Thymus (tissue), 11 donors: ENCODE measurements around the gene MYO15B. TPM values are rescaled to one million over a fixed set of nuclear protein-coding genes. Genes with fewer than 3 reads are reported as not detected.

Source experiments
- DNase-seq, 9 donors: peaks; one replicate each; pipeline ENCODE4 v3.0.0-alpha.2; 2013; ENCODE audit warnings: low spot score in 9 of 9, low read depth in 6 of 9, missing footprints in 1 of 9
- H3K27ac ChIP-seq, 2 donors: one replicate each; pipeline ENCODE4 v1.5.1; 2013; ENCODE audit warnings: control low read depth in 1 of 2, low read depth in 1 of 2, low read length in 1 of 2, mild to moderate bottlenecking in 1 of 2, moderate library complexity in 1 of 2
- H3K27me3 ChIP-seq, 2 donors: one replicate each; pipeline ENCODE4 v1.5.1; 2013; ENCODE audit warnings: low read length in 1 of 2; ENCODE audit not compliant: control insufficient read depth in 2 of 2, insufficient read depth in 1 of 2
- H3K36me3 ChIP-seq, 2 donors: one replicate each; pipeline ENCODE4 v1.5.1; 2013; ENCODE audit warnings: low read length in 1 of 2, mild to moderate bottlenecking in 1 of 2, moderate library complexity in 1 of 2; ENCODE audit not compliant: control insufficient read depth in 2 of 2, insufficient read depth in 2 of 2
- H3K4me1 ChIP-seq, 2 donors: one replicate each; pipeline ENCODE4 v1.5.1; 2013; ENCODE audit warnings: low read length in 2 of 2; ENCODE audit not compliant: control insufficient read depth in 2 of 2, insufficient read depth in 2 of 2
- H3K4me3 ChIP-seq, 2 donors: one replicate each; pipeline ENCODE4 v1.5.1; 2013; ENCODE audit warnings: low read length in 2 of 2, control low read depth in 1 of 2, mild to moderate bottlenecking in 1 of 2
- H3K9me3 ChIP-seq, 2 donors: one replicate each; pipeline ENCODE4 v1.5.1; 2013; ENCODE audit warnings: low read length in 1 of 2, mild to moderate bottlenecking in 1 of 2; ENCODE audit not compliant: control insufficient read depth in 2 of 2, insufficient read depth in 1 of 2
- WGBS: extraction: QIAGEN DNeasy Blood & Tissue Kit; methylation state at CpG from one replicate; pipeline ENCODE4 v1.1.7; 2013; 5-methylcytosine and 5-hydroxymethylcytosine counted together
- polyA plus RNA-seq: library from polyadenylated mRNA; stranded (reverse); fragments of 200-250 nt; gene quantifications from one replicate; pipeline ENCODE4 v1.2.3, GENCODE V29; 2013
- total RNA-seq: library from RNA; stranded (reverse); fragments of 120-200 nt; gene quantifications from one replicate; pipeline ENCODE4 v1.2.4, GENCODE V29; 2013
- donor health status: healthy.

MYO15B gene
- total and polyA plus RNA-seq, 2 donors: 31.3 to 448 TPM

- no peak for DNase-seq
- Histone ChIP-seq H3K36me3 (peaks cover 39 to 41% of the 10 kb centered on the region in 2 donors), H3K9me3 (peaks cover 0 to 5% of the 10 kb centered on the region in 2 donors), H3K27me3 (no peaks in the 10 kb centered on the region), H3K4me3 (no peak overlapping the region), H3K4me1 (peaks cover 0 to 7% of the 10 kb centered on the region in 2 donors), H3K27ac (no peak overlapping the region)
- WGBS: 97% methylated on average over 5 of the region's 5 CpGs
Observed at GRCh38 chr17:75652341-75652740, 64.7 kb downstream of the MYO15B start.

GRCh38 chr17:75652934-75653549 lies 65.4 kb downstream of the MYO15B start:
- Histone ChIP-seq H3K27me3 (no peaks in the 10 kb centered on the region), H3K9me3 (peaks cover 0 to 5% of the 10 kb centered on the region in 2 donors), H3K36me3 (peaks cover 37 to 42% of the 10 kb centered on the region in 2 donors), H3K27ac (no peak overlapping the region), H3K4me3 (no peak overlapping the region), H3K4me1 (peaks cover 0 to 7% of the 10 kb centered on the region in 2 donors)
- peak in 7 of 9 donors; percentile 26 to 70 (median 47) for DNase-seq
- 62% methylated on average over 6 of the region's 6 CpGs for whole genome bisulfite sequencing

- peaks cover 37 to 44% of the 10 kb centered on the region in 2 donors for H3K36me3 ChIP-seq
- WGBS: 95% methylated on average over 2 of the region's 2 CpGs
Observed at GRCh38 chr17:75654176-75654575, 66.6 kb downstream of the MYO15B start.

GRCh38 chr17:75658237-75658636 lies 70.6 kb downstream of the MYO15B start:
- H3K4me1 ChIP-seq: no peaks in the 10 kb centered on the region
- peaks cover 36 to 43% of the 10 kb centered on the region in 2 donors for H3K36me3 ChIP-seq
- no peaks in the 10 kb centered on the region for H3K9me3 ChIP-seq
- 98% methylated on average over 5 of the region's 5 CpGs for WGBS
- no peak overlapping the region for H3K27ac ChIP-seq
- H3K4me3 ChIP-seq: no peak overlapping the region
- H3K27me3 ChIP-seq: no peaks in the 10 kb centered on the region
- no peak for DNase-seq

More at GRCh38 chr17:75654176-75654575, 66.6 kb downstream of the MYO15B start:
- H3K4me3 ChIP-seq: no peak overlapping the region
- H3K4me1 ChIP-seq: peaks cover 0 to 7% of the 10 kb centered on the region in 2 donors
- DNase-seq: no peak
- H3K27ac ChIP-seq: no peak overlapping the region
- H3K9me3 ChIP-seq: peaks cover 0 to 5% of the 10 kb centered on the region in 2 donors
- H3K27me3 ChIP-seq: no peaks in the 10 kb centered on the region

- peaks cover 4 to 6% of the 10 kb centered on the region in 2 donors for H3K4me1 ChIP-seq
- H3K27ac ChIP-seq: no peak overlapping the region
- H3K27me3 ChIP-seq: no peaks in the 10 kb centered on the region
- H3K36me3 ChIP-seq: peaks cover 29 to 48% of the 10 kb centered on the region in 2 donors
- no peak overlapping the region for H3K4me3 ChIP-seq
- H3K9me3 ChIP-seq: no peaks in the 10 kb centered on the region
- DNase-seq: no peak
- WGBS: 97% methylated on average over 4 of the region's 4 CpGs
Observed at GRCh38 chr17:75661531-75661930, 73.9 kb downstream of the MYO15B start.

GRCh38 chr17:75662511-75662910 lies 74.9 kb downstream of the MYO15B start:
- over 99% methylated on average over 9 of the region's 9 CpGs for WGBS
- Histone ChIP-seq H3K4me3 (no peak overlapping the region), H3K27ac (no peak overlapping the region), H3K36me3 (peaks cover 21 to 40% of the 10 kb centered on the region in 2 donors), H3K27me3 (no peaks in the 10 kb centered on the region), H3K9me3 (no peaks in the 10 kb centered on the region), H3K4me1 (peaks cover 7% of the 10 kb centered on the region in 2 donors)
- DNase-seq: no peak

GRCh38 chr17:75664099-75664549 lies 76.5 kb downstream of the MYO15B start:
- WGBS: 80% methylated on average over 3 of the region's 3 CpGs
- Histone ChIP-seq H3K27ac (no peak overlapping the region), H3K9me3 (no peaks in the 10 kb centered on the region), H3K4me1 (peaks cover 14 to 18% of the 10 kb centered on the region in 2 donors), H3K4me3 (no peak overlapping the region), H3K36me3 (peaks cover 21 to 42% of the 10 kb centered on the region in 2 donors), H3K27me3 (no peaks in the 10 kb centered on the region)
- DNase-seq: no peak

GRCh38 chr17:75665981-75666380 lies 78.4 kb downstream of the MYO15B start:
- peaks cover 17 to 47% of the 10 kb centered on the region in 2 donors for H3K36me3 ChIP-seq
- H3K27me3 ChIP-seq: no peaks in the 10 kb centered on the region
- H3K4me3 ChIP-seq: peak overlapping the region in 1 of 2 donors; percentile 98
- 92% methylated on average over 10 of the region's 10 CpGs for WGBS
- no peak overlapping the region for H3K27ac ChIP-seq
- H3K9me3 ChIP-seq: no peaks in the 10 kb centered on the region
- peaks cover 14 to 18% of the 10 kb centered on the region in 2 donors for H3K4me1 ChIP-seq
- DNase-seq: no peak

GRCh38 chr17:75666959-75667790 lies 79.6 kb downstream of the MYO15B start, which contains the start of the genes RECQL5 and SAP30BP:
Gene RECQL5, minus strand, starts transcription at chr17:75667154. Its CDS starts 597 bp downstream, at chr17:75666557.
Gene SAP30BP, plus strand, starts transcription at chr17:75667338. Its CDS starts 35 bp downstream, at chr17:75667373.
- Histone ChIP-seq H3K9me3 (no peaks in the 10 kb centered on the region), H3K27me3 (no peaks in the 10 kb centered on the region), H3K4me3 (peak within 1 kb of the TSS; percentile 94 to 98), H3K27ac (peak within 1 kb of the TSS; percentile 71 to 91), H3K4me1 (peaks cover 14 to 18% of the 10 kb centered on the region in 2 donors), H3K36me3 (peaks cover 21 to 51% of the 10 kb centered on the region in 2 donors)
- DNase-seq: peak; percentile 96 to 100 (median 99)
- WGBS: under 1% methylated on average over 55 of the region's 55 CpGs
